NT2/D1 (cell line): ENCODE results near the gene FMO3.

ENCODE experiments used
- YY1 ChIP-seq: IDR thresholded peaks from 2 replicates; pipeline ENCODE4 v1.6.1; 2011; ENCODE audit not compliant: insufficient read length, insufficient read depth
- ZNF274 ChIP-seq: IDR thresholded peaks from 2 replicates; pipeline ENCODE4 v1.6.1; 2011; ENCODE audit warnings: mild to moderate bottlenecking, low read depth, low read length

DNA sequence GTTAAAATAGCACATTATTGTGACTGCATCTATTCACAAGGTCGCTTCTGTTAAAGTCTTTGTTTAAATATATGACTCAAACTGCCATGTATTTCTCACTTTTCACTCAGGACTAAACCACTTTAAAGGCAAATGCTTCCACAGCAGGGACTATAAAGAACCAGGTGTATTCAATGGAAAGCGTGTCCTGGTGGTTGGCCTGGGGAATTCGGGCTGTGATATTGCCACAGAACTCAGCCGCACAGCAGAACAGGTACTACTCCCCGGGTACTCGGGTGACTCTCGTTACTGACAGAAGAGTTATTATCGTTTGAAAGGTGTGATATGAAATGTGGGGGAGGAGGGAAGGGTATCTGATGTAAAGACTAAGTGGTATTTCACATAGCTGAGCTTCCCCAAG lies 17.3 kb downstream of the FMO3 start:
- TF ChIP-seq ZNF274 (no peak), YY1 (no peak)
